Uterus (tissue), 4 donors: Measurements from ENCODE around the gene NR2F1-AS1. TPM values are rescaled to one million over a fixed set of nuclear protein-coding genes. Genes with fewer than 3 reads are reported as not detected.

Experiments
- DNase-seq, 2 donors: peaks; one replicate each; pipeline ENCODE4 v3.0.0-alpha.2; 2019 to 2020
- H3K27ac ChIP-seq, 2 donors: fragments of 200-600 bp; sonication (generic); 1 replicate in 1 of 2; 2 replicates in 1 of 2; pipeline ENCODE4 v1.5.1; 2016 to 2018
- H3K27me3 ChIP-seq, 2 donors: fragments of 200-600 bp; sonication (generic); one replicate each; pipeline ENCODE4 v1.5.1; 2018 to 2019; ENCODE audit warnings: control low read depth in 1 of 2
- H3K36me3 ChIP-seq, 2 donors: fragments of 200-600 bp; sonication (generic); one replicate each; pipeline ENCODE4 v1.5.1; 2019; ENCODE audit warnings: control low read depth in 1 of 2
- H3K4me1 ChIP-seq, 2 donors: fragments of 200-600 bp; sonication (generic); one replicate each; pipeline ENCODE4 v1.5.1; 2018 to 2019; ENCODE audit warnings: control low read depth in 1 of 2
- H3K4me3 ChIP-seq, 2 donors: fragments of 200-600 bp; sonication (generic); 1 replicate in 1 of 2; 2 replicates in 1 of 2; pipeline ENCODE4 v1.5.1; 2018 to 2019; ENCODE audit warnings: mild to moderate bottlenecking in 1 of 2
- H3K9me3 ChIP-seq, 2 donors: fragments of 200-600 bp; sonication (generic); one replicate each; pipeline ENCODE4 v1.5.1; 2019; ENCODE audit warnings: control low read depth in 1 of 2
- POLR2A ChIP-seq, 2 donors: fragments of 450-650 bp; IDR thresholded peaks; one replicate each; pipeline ENCODE4 v1.6.1; 2016; ENCODE audit warnings: antibody characterized with exemption in 2 of 2, mild to moderate bottlenecking in 1 of 2, moderate library complexity in 1 of 2
- intact Hi-C: fragments of 100-400 bp; cut with DNase I; formaldehyde crosslinking; loops from one replicate; pipeline ENCODE4 v1.15.1; 2023; ENCODE audit warnings: low total_unique reads
- total RNA-seq, 4 donors: library from RNA; depleted of rRNA in 3 of 4; stranded (reverse); fragments of >200 nt in 3 of 4; gene quantifications; one replicate each; pipeline versions ENCODE4 v1.1.0 to v1.2.4, GENCODE V29; 2014 to 2023
- TF ChIP-seq, protein P1 (sequence below), 4 experiments: fragments of 200-600 bp in 2 of 4; fragments of 450-650 bp in 2 of 4; sonication (generic) in 2 of 4; IDR thresholded peaks; one replicate each; pipeline ENCODE4 v1.5.1; 2016 to 2019; ENCODE audit warnings: antibody characterized with exemption in 4 of 4, mild to moderate bottlenecking in 2 of 4, moderate library complexity in 1 of 4
- donor health status: DM: yes; HTN: yes; CAD: no.

NR2F1-AS1 gene
- total RNA-seq, 4 donors from 2014 or later, result 4.4 to 46.1 (median 19.9) TPM

- Histone ChIP-seq H3K4me1 (no peaks in the 10 kb centered on the region), H3K27ac (no peak overlapping the region), H3K9me3 (no peaks in the 10 kb centered on the region), H3K36me3 (no peaks in the 10 kb centered on the region), H3K4me3 (no peak overlapping the region), H3K27me3 (peaks cover 0 to 6% of the 10 kb centered on the region in 2 donors)
- DNase-seq, result no peak
- no peak for TF ChIP-seq POLR2A (IDR thresholded peaks at IDR 0.05)
- intact Hi-C loops, result no loop called here
These were observed 19.5 kb upstream of the NR2F1-AS1 start for GRCh38 chr5:93600409-93601070.

DNA sequence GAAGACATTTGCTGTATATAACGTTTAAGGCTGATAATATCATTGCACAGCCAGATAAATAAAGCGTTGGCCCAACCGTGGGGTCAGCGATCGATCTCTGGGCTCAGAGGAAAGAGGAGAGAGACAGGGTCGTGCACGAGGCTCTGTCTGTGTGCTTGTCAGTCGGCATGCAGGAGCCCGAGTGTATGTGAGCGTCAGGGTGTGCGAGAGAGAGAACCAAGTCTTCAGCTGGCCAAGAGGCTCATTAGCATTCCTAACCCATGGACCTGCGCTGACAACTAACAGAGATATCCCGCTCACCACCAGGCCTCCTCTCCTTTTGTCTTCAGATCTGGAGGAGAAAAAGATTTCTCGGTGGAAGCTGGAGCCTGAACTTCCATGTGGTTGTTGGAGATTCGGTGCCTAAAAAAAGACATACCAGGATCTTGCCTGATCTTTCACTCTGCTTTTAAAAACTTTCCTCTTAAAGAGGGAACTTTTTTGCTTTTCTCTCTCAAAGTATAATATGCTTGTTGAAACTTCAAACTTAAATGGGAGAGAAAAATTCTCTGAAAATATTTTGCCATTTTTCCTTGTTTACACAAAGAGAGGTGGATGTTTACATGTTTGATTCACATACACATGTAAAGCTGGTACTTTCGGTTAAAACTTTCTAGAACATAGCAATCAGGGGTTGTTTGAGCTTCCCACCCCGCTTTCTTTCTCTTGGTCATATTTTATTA lies 18.5 kb upstream of the NR2F1-AS1 start:
- intact Hi-C loops, result no loop called here
- TF ChIP-seq, protein P1, sequence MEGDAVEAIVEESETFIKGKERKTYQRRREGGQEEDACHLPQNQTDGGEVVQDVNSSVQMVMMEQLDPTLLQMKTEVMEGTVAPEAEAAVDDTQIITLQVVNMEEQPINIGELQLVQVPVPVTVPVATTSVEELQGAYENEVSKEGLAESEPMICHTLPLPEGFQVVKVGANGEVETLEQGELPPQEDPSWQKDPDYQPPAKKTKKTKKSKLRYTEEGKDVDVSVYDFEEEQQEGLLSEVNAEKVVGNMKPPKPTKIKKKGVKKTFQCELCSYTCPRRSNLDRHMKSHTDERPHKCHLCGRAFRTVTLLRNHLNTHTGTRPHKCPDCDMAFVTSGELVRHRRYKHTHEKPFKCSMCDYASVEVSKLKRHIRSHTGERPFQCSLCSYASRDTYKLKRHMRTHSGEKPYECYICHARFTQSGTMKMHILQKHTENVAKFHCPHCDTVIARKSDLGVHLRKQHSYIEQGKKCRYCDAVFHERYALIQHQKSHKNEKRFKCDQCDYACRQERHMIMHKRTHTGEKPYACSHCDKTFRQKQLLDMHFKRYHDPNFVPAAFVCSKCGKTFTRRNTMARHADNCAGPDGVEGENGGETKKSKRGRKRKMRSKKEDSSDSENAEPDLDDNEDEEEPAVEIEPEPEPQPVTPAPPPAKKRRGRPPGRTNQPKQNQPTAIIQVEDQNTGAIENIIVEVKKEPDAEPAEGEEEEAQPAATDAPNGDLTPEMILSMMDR (IDR thresholded peaks at IDR 0.05), result no peak
- no peak for TF ChIP-seq POLR2A (IDR thresholded peaks at IDR 0.05)
- Histone ChIP-seq H3K36me3 (no peaks in the 10 kb centered on the region), H3K4me3 (no peak overlapping the region), H3K27ac (no peak overlapping the region), H3K9me3 (no peaks in the 10 kb centered on the region), H3K27me3 (peaks cover 0 to 4% of the 10 kb centered on the region in 2 donors), H3K4me1 (no peaks in the 10 kb centered on the region)
- DNase-seq, result no peak

- no peak overlapping the region for H3K4me3 ChIP-seq
- no peaks in the 10 kb centered on the region for H3K36me3 ChIP-seq
- H3K27me3 ChIP-seq, result no peaks in the 10 kb centered on the region
- H3K27ac ChIP-seq, result no peak overlapping the region
- intact Hi-C loops, result no loop called here
- no peaks in the 10 kb centered on the region for H3K9me3 ChIP-seq
- TF ChIP-seq, protein P1 (IDR thresholded peaks at IDR 0.05), result no peak
- no peak for TF ChIP-seq POLR2A (IDR thresholded peaks at IDR 0.05)
- no peaks in the 10 kb centered on the region for H3K4me1 ChIP-seq
- DNase-seq, result no peak
These were observed 18.0 kb upstream of the NR2F1-AS1 start for GRCh38 chr5:93599001-93599379.

DNA sequence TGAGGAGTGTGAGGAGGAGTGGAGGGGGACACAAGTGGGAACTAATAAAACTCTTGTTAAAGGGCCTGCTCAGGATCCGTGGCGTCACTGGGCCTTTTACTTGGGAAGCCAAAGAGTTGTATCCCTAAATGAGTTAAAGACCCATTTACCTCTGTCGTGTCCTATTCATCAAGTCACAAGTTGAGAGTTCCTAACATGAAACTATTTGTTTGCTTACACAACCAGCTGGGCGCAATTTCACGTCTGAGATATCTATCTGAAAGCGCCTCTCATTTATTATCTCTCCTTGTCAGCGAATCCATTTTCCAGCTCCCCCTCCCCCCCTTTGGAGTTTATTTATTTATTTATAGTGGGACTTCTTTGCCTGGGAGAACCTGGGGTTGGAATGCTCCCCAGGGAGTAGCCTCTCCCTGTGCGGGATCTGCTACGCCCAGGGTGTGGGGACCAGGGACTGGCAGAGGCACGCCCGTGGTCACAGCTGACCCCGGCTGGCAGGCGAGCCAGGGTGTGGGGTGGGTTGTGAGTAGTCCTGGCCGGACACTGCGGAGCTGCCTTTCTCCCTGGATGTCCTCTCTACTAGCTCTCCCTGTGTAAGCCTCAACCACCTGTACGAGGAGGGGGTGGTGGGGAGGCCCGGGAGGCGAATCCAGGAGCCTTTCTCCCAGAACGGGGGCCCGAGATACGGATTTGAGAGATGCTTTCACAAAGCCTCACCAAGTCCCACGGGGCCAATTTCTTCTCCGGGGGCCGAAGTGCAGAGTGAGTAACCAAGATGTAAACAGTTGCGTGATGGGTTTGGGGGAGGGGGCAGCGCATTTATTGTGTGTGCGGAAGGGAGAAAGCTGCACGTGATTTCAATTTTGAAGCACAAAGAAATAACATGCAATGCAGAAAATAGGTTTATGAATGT lies 17.3 kb upstream of the NR2F1-AS1 start:
- intact Hi-C loops, result no loop called here
- Histone ChIP-seq H3K27ac (no peak overlapping the region), H3K4me1 (no peaks in the 10 kb centered on the region), H3K9me3 (no peaks in the 10 kb centered on the region), H3K4me3 (no peak overlapping the region), H3K27me3 (no peaks in the 10 kb centered on the region), H3K36me3 (no peaks in the 10 kb centered on the region)
- DNase-seq, result no peak
- TF ChIP-seq, protein P1 (IDR thresholded peaks at IDR 0.05), result no peak
- no peak for TF ChIP-seq POLR2A (IDR thresholded peaks at IDR 0.05)

DNA sequence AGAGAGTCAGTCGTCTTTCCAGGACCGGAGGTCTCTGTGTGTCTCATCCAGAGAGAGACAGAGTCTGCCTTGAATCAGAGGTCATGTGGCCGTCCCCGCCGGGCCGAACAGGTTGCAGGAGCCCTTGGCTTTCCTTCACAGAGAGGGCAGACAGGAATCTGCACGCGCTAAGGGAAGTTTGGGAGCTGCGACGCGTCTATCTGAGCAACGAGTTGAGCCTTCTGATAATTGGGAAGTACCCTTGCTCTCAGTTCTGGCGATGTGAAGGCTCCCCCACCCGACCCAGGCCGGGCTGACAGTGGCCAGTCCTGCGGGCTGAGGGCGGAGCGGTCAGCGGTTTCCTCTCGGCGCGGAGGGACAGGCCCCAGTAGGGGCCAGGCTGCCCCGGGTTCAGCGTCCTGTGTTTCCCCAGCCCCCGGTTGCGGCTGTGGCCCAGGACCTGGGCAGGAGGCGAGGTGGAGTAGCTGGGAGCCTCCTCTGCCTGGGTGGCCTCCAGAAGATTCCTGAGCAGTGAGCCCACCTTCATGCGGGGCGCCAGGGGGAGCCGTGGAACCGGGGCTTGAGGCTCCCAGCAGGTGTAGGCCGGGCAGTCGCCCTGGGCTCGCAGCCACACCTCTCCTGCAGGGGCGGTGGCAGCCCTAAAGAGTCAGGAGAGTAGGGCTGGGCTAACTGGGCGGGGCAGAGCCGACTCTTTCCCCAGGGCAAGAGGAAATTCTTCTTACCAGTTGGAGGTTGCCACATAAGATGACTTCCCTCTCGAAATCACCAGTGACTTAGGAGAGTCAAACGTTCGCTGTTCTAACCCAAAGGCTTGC lies 15.9 kb upstream of the NR2F1-AS1 start:
- no peak overlapping the region for H3K4me3 ChIP-seq
- intact Hi-C loops, result no loop called here
- no peak for DNase-seq

More for the DNA sequence above, 15.9 kb upstream of the NR2F1-AS1 start:
- Histone ChIP-seq H3K27ac (no peak overlapping the region), H3K9me3 (no peaks in the 10 kb centered on the region), H3K27me3 (no peaks in the 10 kb centered on the region), H3K36me3 (no peaks in the 10 kb centered on the region), H3K4me1 (no peaks in the 10 kb centered on the region)
- TF ChIP-seq, protein P1 (IDR thresholded peaks at IDR 0.05), result no peak
- no peak for TF ChIP-seq POLR2A (IDR thresholded peaks at IDR 0.05)
